ENCODE results near the gene CSKMT.

Gene CSKMT

DNA sequence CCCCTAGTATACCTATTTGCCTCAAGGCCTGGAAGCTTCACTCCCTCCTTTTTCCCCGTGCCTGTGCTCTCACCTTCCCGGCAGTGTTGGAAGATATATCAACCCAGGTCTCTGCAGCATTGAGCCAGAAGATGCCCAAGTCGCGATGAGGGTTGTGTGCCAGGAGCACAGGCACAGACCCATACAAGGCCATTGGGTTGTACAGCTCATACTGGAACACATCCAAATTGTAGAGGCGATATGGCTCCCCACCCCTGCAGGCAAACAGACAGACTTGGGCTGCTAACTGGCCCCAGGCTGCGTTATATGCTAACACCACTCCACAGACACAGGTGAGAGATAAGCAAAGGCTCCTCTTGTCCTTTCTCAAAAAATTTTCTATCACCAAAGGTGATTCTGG, 32.6 kb upstream of the CSKMT start:
- no peak for DNase-seq (ENCODE audit: low read depth)
- TF ChIP-seq, protein P1, sequence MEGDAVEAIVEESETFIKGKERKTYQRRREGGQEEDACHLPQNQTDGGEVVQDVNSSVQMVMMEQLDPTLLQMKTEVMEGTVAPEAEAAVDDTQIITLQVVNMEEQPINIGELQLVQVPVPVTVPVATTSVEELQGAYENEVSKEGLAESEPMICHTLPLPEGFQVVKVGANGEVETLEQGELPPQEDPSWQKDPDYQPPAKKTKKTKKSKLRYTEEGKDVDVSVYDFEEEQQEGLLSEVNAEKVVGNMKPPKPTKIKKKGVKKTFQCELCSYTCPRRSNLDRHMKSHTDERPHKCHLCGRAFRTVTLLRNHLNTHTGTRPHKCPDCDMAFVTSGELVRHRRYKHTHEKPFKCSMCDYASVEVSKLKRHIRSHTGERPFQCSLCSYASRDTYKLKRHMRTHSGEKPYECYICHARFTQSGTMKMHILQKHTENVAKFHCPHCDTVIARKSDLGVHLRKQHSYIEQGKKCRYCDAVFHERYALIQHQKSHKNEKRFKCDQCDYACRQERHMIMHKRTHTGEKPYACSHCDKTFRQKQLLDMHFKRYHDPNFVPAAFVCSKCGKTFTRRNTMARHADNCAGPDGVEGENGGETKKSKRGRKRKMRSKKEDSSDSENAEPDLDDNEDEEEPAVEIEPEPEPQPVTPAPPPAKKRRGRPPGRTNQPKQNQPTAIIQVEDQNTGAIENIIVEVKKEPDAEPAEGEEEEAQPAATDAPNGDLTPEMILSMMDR (conservative IDR thresholded peaks at IDR 0.05; ENCODE audit: low read depth, low read length) = no peak
- no peak overlapping the region for H3K4me3 ChIP-seq (ENCODE audit: low read depth, low read length)

DNA sequence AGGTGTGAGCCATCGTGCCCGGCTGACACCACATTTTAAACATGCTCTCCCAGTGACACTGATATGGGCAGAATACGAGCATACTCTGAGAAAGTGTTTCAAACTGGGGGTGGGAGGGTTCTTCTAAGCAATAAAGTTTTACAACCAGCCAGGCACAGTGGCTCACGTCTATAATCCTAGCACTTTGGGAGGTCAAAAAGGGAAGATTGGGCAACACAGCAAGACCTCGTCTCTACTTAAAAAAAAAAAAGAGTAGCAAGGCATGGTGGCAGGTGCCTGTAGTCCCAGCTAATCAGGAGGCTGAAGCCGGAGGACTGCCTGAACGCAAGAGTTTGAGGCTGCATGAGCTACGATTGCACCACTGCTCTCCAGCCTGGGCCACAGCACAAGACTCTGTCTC, 20.9 kb upstream of the CSKMT start:
- H3K4me3 ChIP-seq (ENCODE audit: low read depth, low read length) = no peak overlapping the region
- no peak for DNase-seq (ENCODE audit: low read depth)
- TF ChIP-seq, protein P1 (conservative IDR thresholded peaks at IDR 0.05; ENCODE audit: low read depth, low read length) = no peak

DNA sequence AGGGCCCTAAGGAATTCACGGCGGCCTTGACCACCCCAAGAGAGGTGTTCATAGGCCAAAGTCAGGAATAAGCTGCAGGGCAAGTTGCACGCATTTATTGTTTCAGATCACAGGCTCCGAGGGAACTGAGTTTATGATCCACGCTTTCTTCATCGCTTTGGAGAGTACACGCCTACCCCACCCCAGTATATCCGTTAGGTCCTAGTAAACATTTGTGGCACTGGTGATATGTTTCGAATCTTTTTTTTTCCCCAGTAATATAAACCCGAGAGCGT, 19.5 kb upstream of the CSKMT start:
- TF ChIP-seq, protein P1 (conservative IDR thresholded peaks at IDR 0.05; ENCODE audit: low read depth, low read length) = no peak
- no peak for DNase-seq (ENCODE audit: low read depth)
- H3K4me3 ChIP-seq (ENCODE audit: low read depth, low read length) = peak overlapping the region; percentile 90

DNA sequence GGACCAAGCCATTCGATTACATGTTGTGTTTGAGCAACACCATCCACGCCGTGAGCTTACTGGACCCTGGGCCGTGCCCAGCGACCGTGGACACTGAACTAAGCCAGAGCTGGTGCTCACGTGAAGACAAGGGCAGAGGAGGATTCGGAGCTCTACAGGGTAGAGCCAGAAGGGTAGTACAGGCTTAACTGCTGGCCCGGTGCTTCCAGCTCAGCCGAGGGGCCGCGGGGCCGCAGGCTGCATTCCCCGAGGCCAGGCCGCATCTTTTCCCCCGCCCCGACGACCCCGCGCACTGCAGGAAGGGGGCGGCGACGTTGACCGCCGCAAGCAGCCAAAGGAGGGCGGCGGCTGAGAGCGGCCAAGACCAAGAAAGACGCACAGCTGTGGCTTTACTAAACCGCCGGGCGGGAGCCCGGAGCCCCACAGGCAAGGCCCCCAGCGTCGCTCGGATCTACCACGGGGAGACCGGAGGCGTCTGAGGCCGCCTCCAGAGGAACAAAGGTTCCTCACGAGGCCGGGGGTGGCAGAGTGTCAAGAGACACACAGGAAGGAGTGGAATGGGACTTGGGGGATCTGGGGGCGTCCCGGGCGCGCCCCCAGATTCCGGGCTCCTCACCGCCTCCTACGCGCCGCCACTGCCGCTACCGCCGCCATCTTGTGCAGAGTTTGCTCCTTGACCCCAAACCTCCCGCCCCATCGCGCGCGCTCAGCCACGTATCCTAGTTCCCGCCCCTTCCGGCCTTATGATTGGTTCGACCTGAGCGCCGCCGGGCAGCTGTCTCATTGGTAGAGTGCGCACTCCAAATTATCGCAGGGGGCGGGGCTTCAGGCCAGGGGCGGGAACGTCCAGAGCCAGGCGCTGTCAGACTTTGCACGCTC, 18.9 kb upstream of the CSKMT start, which contains the start of gene GANAB:
Gene GANAB, minus strand, starts transcription at position 668 of the 879 bp plus-strand sequence. Its CDS starts 14 bp downstream, at position 654.
- TF ChIP-seq, protein P1 (conservative IDR thresholded peaks at IDR 0.05; ENCODE audit: low read depth, low read length) = no peak
- DNase-seq (ENCODE audit: low read depth) = peak; percentile 99
- peak within 1 kb of the TSS; percentile 90 for H3K4me3 ChIP-seq (ENCODE audit: low read depth, low read length)

DNA sequence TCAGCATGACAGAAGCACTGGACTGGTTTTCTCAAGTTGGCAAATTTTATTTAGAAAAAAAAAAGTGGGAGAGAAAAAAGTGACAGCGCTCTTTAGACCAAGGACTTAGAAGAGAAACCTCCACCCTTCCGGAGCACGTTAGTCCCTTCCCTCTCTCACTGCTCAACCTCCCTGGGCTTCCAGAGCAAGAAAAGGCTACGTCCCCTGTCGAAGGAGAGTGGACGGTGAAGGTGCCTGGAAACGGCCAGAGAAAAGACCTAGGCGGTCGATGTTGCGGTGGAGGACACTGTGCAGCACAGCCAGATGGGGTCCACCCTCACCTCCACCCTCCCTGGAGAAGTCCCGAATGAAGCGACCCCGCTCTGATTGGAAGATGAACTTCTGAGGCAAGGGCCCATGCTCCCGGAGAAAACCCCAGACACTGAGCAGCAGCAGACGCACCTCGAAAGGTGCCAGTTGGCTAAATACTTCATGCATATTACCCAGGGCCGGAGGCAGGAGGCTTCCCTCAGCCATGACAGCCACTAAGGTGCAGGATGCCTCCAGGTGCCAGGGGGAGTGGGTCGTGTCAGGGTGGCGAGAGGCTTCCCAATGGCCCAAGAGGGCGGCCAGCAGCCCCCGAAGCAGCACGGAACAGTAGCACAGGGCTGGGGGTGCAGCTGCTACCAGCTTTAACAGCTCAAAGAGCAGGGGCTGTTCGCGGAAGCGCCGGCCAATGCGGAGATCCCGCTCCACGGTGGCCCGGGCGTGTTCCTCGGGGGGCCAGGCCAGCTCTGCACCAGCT, 18.1 kb upstream of the CSKMT start:
- DNase-seq (ENCODE audit: low read depth) = no peak
- TF ChIP-seq, protein P1 (conservative IDR thresholded peaks at IDR 0.05; ENCODE audit: low read depth, low read length) = no peak
- no peak overlapping the region for H3K4me3 ChIP-seq (ENCODE audit: low read depth, low read length)

DNA sequence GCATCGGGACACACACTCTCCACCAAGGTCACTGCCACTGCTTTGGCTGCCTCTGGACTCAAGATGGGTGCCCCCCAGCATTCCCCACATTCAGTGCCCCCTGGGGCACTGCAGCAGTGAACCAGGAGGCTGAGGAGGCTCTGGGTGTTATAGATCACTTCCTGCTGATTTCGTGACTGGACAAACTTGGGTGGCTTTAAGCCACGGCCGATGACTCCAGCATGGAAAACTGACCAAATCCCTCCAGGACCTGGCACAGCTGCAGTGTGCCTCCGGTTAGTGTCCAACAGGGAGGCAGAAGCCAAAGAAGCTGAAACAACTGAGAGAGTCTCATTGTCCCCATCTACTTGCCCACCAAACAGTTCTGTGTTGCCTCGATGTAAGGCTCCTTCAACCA, 17.5 kb upstream of the CSKMT start:
- DNase-seq (ENCODE audit: low read depth) = no peak
- H3K4me3 ChIP-seq (ENCODE audit: low read depth, low read length) = no peak overlapping the region
- TF ChIP-seq, protein P1 (conservative IDR thresholded peaks at IDR 0.05; ENCODE audit: low read depth, low read length) = no peak
